ENCODE measurements around the gene THRSP. TPM values are rescaled to one million over a fixed set of nuclear protein-coding genes. Genes with fewer than 3 reads are reported as not detected.

Gene THRSP
- total and polyA plus RNA-seq, 8 donors = 0.33 to 1.4 (median 0.55) TPM; not detected in 5

- H3K4me1 ChIP-seq = peaks cover 0 to 32% (median 19%) of the 10 kb centered on the region in 4 donors
These were observed 43.4 kb upstream of the THRSP start for GRCh38 chr11:78020246-78020645.

DNA sequence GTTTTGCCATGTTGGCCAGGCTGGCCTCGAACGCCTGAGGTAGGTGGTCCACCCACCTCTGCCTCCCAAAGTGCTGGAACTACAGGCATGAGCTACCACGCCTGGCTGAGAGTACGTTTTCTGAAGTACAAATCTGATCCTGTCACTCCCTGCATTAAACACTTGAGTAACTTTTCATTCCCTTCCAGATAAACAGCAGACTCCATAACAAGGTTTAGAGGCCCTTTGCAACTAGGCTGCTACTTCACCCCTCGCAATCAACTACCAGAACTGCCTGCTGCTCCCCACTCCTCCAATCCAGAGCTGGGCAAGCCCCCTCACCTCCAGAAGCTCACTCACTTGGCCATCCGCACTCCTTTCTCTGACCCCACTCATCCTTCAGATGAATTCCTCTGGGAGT, 42.0 kb upstream of the THRSP start:
- Histone ChIP-seq H3K36me3 (peaks cover 5 to 9% (median 6%) of the 10 kb centered on the region in 4 donors), H3K4me3 (peak overlapping the region in 3 of 4 donors; percentile 52 to 60 (median 54)), H3K27ac (peak overlapping the region; percentile 84 to 87 (median 86)), H3K9me3 (no peaks in the 10 kb centered on the region), H3K4me1 (peaks cover 0 to 32% (median 19%) of the 10 kb centered on the region in 4 donors), H3K27me3 (no peaks in the 10 kb centered on the region)
- DNase-seq = no peak
- TF ChIP-seq EP300 (IDR thresholded peaks at IDR 0.05) = no peak
- no peak for TF ChIP-seq POLR2A (IDR thresholded peaks at IDR 0.05)
- no peak for TF ChIP-seq CTCF (IDR thresholded peaks at IDR 0.05)
- no peak for TF ChIP-seq POLR2AphosphoS5 (IDR thresholded peaks at IDR 0.05)
- intact Hi-C loops (cut with DNase I; ENCODE audit: low total_unique reads) = no loop called here
- 39 to 81% (median 56%) methylated on average over 6 of the region's 6 CpGs for WGBS, 5 donors

More at GRCh38 chr11:78020246-78020645, 43.4 kb upstream of the THRSP start:
- H3K9me3 ChIP-seq = no peaks in the 10 kb centered on the region
- peak overlapping the region in 1 of 4 donors; percentile 2 for H3K4me3 ChIP-seq
- 25 to 35% (median 33%) methylated on average over 3 of the region's 3 CpGs for WGBS, 5 donors
- peak overlapping the region in 3 of 5 donors; percentile 29 to 87 (median 39) for H3K27ac ChIP-seq
- no peak for DNase-seq
- TF ChIP-seq CTCF (IDR thresholded peaks at IDR 0.05) (no peak), EP300 (IDR thresholded peaks at IDR 0.05) (no peak), POLR2AphosphoS5 (IDR thresholded peaks at IDR 0.05) (no peak), POLR2A (IDR thresholded peaks at IDR 0.05) (no peak)
- intact Hi-C loops (cut with DNase I; ENCODE audit: low total_unique reads) = no loop called here
- H3K36me3 ChIP-seq = peaks cover 6 to 23% (median 19%) of the 10 kb centered on the region in 4 donors
- no peaks in the 10 kb centered on the region for H3K27me3 ChIP-seq

- no peaks in the 10 kb centered on the region for H3K9me3 ChIP-seq
- peaks cover 0 to 32% (median 19%) of the 10 kb centered on the region in 4 donors for H3K4me1 ChIP-seq
- 9 to 11% (median 9%) methylated on average over 30 to 37 of the region's 37 CpGs for WGBS, 5 donors
- peak within 1 kb of the TSS; percentile 52 to 60 (median 56) for H3K4me3 ChIP-seq
- peak within 1 kb of the TSS; percentile 84 to 87 (median 86) for H3K27ac ChIP-seq
- H3K27me3 ChIP-seq = no peaks in the 10 kb centered on the region
- DNase-seq = peak; percentile 75 to 86
- intact Hi-C loops (cut with DNase I; ENCODE audit: low total_unique reads) = no loop called here
- TF ChIP-seq CTCF (IDR thresholded peaks at IDR 0.05) (no peak), POLR2AphosphoS5 (IDR thresholded peaks at IDR 0.05) (peak in 2 of 3 donors; percentile 73 to 89), POLR2A (IDR thresholded peaks at IDR 0.05) (peak in 1 of 4 donors; percentile 13), EP300 (IDR thresholded peaks at IDR 0.05) (no peak)
- H3K36me3 ChIP-seq = no peaks in the 10 kb centered on the region
These were observed 41.0 kb upstream of the THRSP start, which contains the start of gene KCTD14 for GRCh38 chr11:78022397-78023396. KCTD14 (minus strand) TSS chr11:78023276; CDS start chr11:78023249, 27 bp downstream.

GRCh38 chr11:78023426-78023825, 40.2 kb upstream of the THRSP start:
- no peaks in the 10 kb centered on the region for H3K36me3 ChIP-seq
- intact Hi-C loops (cut with DNase I; ENCODE audit: low total_unique reads) = no loop called here

More at GRCh38 chr11:78023426-78023825, 40.2 kb upstream of the THRSP start:
- H3K4me3 ChIP-seq = peak overlapping the region; percentile 52 to 60 (median 56)
- 53 to 64% (median 56%) methylated on average over 7 of the region's 7 CpGs for WGBS, 5 donors
- H3K27ac ChIP-seq = peak overlapping the region; percentile 84 to 87 (median 86)
- H3K4me1 ChIP-seq = peaks cover 0 to 32% (median 19%) of the 10 kb centered on the region in 4 donors
- DNase-seq = no peak
- no peaks in the 10 kb centered on the region for H3K27me3 ChIP-seq
- no peak for TF ChIP-seq POLR2A (IDR thresholded peaks at IDR 0.05)
- TF ChIP-seq CTCF (IDR thresholded peaks at IDR 0.05) = no peak
- no peak for TF ChIP-seq POLR2AphosphoS5 (IDR thresholded peaks at IDR 0.05)
- TF ChIP-seq EP300 (IDR thresholded peaks at IDR 0.05) = no peak
- no peaks in the 10 kb centered on the region for H3K9me3 ChIP-seq

All from stomach (tissue), 9 donors.